ENCODE data around the gene ACTL6B. TPM values are rescaled to one million over a fixed set of nuclear protein-coding genes. Genes with fewer than 3 reads are reported as not detected.

The ACTL6B gene
- total RNA-seq, 2 donors from 2014 or later: not detected

DNA sequence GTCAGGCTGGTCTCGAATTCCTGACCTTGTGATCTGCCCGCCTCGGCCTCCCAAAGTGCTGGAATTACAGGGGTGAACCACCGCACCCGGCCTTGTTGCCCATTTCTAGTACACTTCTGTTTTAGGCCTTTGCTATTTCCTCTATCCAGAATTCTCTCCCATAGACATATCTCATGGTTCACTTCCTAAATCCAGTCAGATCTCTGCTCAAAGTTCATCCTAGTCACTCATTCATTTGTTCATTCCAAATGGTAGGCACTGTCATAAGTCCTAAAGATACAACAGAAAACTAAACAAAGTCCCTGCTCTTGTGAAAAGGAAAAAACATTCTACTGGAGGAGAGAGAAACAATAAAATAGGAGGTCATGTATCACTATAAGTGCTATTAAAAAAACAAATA, 46.3 kb downstream of the ACTL6B start:
- WGBS, 2 experiments (ENCODE audit: insufficient coverage in 1 of 2, insufficient read length in 1 of 2): 94 to 98% methylated on average over 5 of the region's 5 CpGs
- H3K27ac ChIP-seq (ENCODE audit: low read depth, low read length): no peak overlapping the region
- DNase-seq: no peak
- no peak overlapping the region for H3K9ac ChIP-seq (ENCODE audit: extremely low read depth, low read length, poor library complexity, severe bottlenecking)
- Mint-ChIP-seq H3K4me3 (no peak overlapping the region), H3K9me3 (no peaks in the 10 kb centered on the region), H3K27me3 (ENCODE audit: insufficient read depth) (peaks cover 23% of the 10 kb centered on the region), H3K27ac (no peak overlapping the region), H3K4me1 (peaks cover 9% of the 10 kb centered on the region), H3K36me3 (ENCODE audit: low read depth) (peaks cover 2% of the 10 kb centered on the region)
- no peak overlapping the region for H3K4me3 ChIP-seq (ENCODE audit: low read length)
- H3K9me3 ChIP-seq (ENCODE audit: control insufficient read depth, low read length): no peaks in the 10 kb centered on the region
- peaks cover 16% of the 10 kb centered on the region for H3K27me3 ChIP-seq (ENCODE audit: control insufficient read depth, insufficient read depth, low read length, poor library complexity, severe bottlenecking)
- TF ChIP-seq CTCF (conservative IDR thresholded peaks at IDR 0.05): no peak
- peaks cover 5% of the 10 kb centered on the region for H3K4me1 ChIP-seq (ENCODE audit: control insufficient read depth, insufficient read depth, low read length)
- no peaks in the 10 kb centered on the region for H3K36me3 ChIP-seq (ENCODE audit: control insufficient read depth, insufficient read depth, low read length)

DNA sequence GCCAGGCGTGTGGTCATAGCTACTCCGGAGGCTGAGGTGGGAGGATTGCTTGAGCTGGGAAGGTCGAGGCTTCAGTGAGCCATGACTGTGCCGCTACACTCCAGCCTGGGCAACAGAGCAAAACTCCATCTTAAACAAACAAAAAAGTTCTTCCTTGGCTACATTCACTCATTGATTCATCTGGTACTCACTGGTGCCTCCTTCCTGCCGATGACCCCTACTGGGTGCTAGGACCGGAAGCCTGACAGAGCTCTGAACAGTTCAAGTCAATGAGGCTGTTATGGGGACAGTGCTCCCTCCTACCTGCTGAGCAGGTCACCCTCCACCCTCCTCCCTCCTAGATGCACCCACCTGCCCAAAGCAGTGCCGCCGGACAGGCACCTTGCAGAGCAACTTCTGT, 49.1 kb downstream of the ACTL6B start:
- Histone ChIP-seq H3K4me1 (ENCODE audit: control insufficient read depth, insufficient read depth, low read length) (peaks cover 5% of the 10 kb centered on the region), H3K27ac (ENCODE audit: low read depth, low read length) (no peak overlapping the region), H3K9ac (ENCODE audit: extremely low read depth, low read length, poor library complexity, severe bottlenecking) (no peak overlapping the region), H3K36me3 (ENCODE audit: control insufficient read depth, insufficient read depth, low read length) (no peaks in the 10 kb centered on the region), H3K27me3 (ENCODE audit: control insufficient read depth, insufficient read depth, low read length, poor library complexity, severe bottlenecking) (peaks cover 18% of the 10 kb centered on the region), H3K9me3 (ENCODE audit: control insufficient read depth, low read length) (no peaks in the 10 kb centered on the region), H3K4me3 (ENCODE audit: low read length) (no peak overlapping the region)
- H3K27ac Mint-ChIP-seq: no peak overlapping the region
- no peak for TF ChIP-seq CTCF (conservative IDR thresholded peaks at IDR 0.05)
- no peaks in the 10 kb centered on the region for H3K9me3 Mint-ChIP-seq
- no peak overlapping the region for H3K4me3 Mint-ChIP-seq
- peaks cover 18% of the 10 kb centered on the region for H3K4me1 Mint-ChIP-seq
- H3K36me3 Mint-ChIP-seq (ENCODE audit: low read depth): no peaks in the 10 kb centered on the region
- WGBS, 2 experiments (ENCODE audit: insufficient coverage in 1 of 2, insufficient read length in 1 of 2): 94 to 97% methylated on average over 6 to 8 of the region's 8 CpGs
- H3K27me3 Mint-ChIP-seq (ENCODE audit: insufficient read depth): peaks cover 28% of the 10 kb centered on the region
- no peak for DNase-seq

DNA sequence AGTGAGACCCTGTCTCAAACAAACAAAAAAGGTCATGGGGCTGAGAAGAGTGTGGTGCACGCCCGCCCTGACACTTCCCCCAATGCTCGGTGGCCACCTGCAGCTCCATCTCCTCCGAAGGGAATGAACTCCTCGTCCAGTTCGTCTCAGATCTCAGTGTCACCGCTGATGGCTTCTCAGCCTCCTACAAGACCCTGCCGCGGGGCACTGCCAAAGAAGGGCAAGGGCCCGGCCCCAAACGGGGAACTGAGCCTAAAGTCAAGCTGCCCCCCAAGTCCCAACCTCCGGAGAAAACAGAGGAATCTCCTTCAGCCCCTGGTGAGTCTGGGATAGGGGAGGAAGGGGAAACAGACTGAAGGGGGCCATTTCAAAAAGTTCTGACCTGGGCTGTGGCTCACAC, 49.9 kb downstream of the ACTL6B start:
- H3K9me3 ChIP-seq (ENCODE audit: control insufficient read depth, low read length): no peaks in the 10 kb centered on the region
- Mint-ChIP-seq H3K4me3 (peak overlapping the region; percentile 62), H3K4me1 (peaks cover 21% of the 10 kb centered on the region), H3K9me3 (no peaks in the 10 kb centered on the region), H3K36me3 (ENCODE audit: low read depth) (no peaks in the 10 kb centered on the region), H3K27ac (no peak overlapping the region), H3K27me3 (ENCODE audit: insufficient read depth) (peaks cover 28% of the 10 kb centered on the region)
- WGBS, 2 experiments (ENCODE audit: insufficient coverage in 1 of 2, insufficient read length in 1 of 2): 87 to 89% methylated on average over 11 to 12 of the region's 12 CpGs
- H3K27ac ChIP-seq (ENCODE audit: low read depth, low read length): no peak overlapping the region
- no peak for TF ChIP-seq CTCF (conservative IDR thresholded peaks at IDR 0.05)
- DNase-seq: no peak
- no peak overlapping the region for H3K9ac ChIP-seq (ENCODE audit: extremely low read depth, low read length, poor library complexity, severe bottlenecking)
- peaks cover 5% of the 10 kb centered on the region for H3K4me1 ChIP-seq (ENCODE audit: control insufficient read depth, insufficient read depth, low read length)
- H3K36me3 ChIP-seq (ENCODE audit: control insufficient read depth, insufficient read depth, low read length): no peaks in the 10 kb centered on the region
- peaks cover 18% of the 10 kb centered on the region for H3K27me3 ChIP-seq (ENCODE audit: control insufficient read depth, insufficient read depth, low read length, poor library complexity, severe bottlenecking)
- H3K4me3 ChIP-seq (ENCODE audit: low read length): no peak overlapping the region
